ENCODE data around the gene AFP. TPM values are rescaled to one million over a fixed set of nuclear protein-coding genes. Genes with fewer than 3 reads are reported as not detected.

AFP gene
- total RNA-seq, 1 donor from 2014 or later, result not detected

DNA sequence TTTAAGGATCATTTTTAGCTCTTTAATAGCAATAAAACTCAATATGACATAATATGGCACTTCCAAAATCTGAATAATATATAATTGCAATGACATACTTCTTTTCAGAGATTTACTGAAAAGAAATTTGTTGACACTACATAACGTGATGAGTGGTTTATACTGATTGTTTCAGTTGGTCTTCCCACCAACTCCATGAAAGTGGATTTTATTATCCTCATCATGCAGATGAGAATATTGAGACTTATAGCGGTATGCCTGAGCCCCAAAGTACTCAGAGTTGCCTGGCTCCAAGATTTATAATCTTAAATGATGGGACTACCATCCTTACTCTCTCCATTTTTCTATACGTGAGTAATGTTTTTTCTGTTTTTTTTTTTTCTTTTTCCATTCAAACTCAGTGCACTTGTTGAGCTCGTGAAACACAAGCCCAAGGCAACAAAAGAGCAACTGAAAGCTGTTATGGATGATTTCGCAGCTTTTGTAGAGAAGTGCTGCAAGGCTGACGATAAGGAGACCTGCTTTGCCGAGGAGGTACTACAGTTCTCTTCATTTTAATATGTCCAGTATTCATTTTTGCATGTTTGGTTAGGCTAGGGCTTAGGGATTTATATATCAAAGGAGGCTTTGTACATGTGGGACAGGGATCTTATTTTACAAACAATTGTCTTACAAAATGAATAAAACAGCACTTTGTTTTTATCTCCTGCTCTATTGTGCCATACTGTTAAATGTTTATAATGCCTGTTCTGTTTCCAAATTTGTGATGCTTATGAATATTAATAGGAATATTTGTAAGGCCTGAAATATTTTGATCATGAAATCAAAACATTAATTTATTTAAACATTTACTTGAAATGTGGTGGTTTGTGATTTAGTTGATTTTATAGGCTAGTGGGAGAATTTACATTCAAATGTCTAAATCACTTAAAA is 16.6 kb upstream of the AFP start:
- Mint-ChIP-seq H3K27ac (ENCODE audit: unreplicated experiment) (no peak overlapping the region), H3K4me1 (ENCODE audit: unreplicated experiment) (no peaks in the 10 kb centered on the region), H3K36me3 (ENCODE audit: low read depth, unreplicated experiment) (no peaks in the 10 kb centered on the region), H3K4me3 (ENCODE audit: unreplicated experiment) (no peak overlapping the region), H3K27me3 (ENCODE audit: unreplicated experiment) (no peaks in the 10 kb centered on the region), H3K9me3 (ENCODE audit: unreplicated experiment) (no peaks in the 10 kb centered on the region)
- TF ChIP-seq, protein P1, sequence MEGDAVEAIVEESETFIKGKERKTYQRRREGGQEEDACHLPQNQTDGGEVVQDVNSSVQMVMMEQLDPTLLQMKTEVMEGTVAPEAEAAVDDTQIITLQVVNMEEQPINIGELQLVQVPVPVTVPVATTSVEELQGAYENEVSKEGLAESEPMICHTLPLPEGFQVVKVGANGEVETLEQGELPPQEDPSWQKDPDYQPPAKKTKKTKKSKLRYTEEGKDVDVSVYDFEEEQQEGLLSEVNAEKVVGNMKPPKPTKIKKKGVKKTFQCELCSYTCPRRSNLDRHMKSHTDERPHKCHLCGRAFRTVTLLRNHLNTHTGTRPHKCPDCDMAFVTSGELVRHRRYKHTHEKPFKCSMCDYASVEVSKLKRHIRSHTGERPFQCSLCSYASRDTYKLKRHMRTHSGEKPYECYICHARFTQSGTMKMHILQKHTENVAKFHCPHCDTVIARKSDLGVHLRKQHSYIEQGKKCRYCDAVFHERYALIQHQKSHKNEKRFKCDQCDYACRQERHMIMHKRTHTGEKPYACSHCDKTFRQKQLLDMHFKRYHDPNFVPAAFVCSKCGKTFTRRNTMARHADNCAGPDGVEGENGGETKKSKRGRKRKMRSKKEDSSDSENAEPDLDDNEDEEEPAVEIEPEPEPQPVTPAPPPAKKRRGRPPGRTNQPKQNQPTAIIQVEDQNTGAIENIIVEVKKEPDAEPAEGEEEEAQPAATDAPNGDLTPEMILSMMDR (IDR thresholded peaks at IDR 0.05; ENCODE audit: unreplicated experiment), result no peak
- DNase-seq (ENCODE audit: low spot score), result no peak

DNA sequence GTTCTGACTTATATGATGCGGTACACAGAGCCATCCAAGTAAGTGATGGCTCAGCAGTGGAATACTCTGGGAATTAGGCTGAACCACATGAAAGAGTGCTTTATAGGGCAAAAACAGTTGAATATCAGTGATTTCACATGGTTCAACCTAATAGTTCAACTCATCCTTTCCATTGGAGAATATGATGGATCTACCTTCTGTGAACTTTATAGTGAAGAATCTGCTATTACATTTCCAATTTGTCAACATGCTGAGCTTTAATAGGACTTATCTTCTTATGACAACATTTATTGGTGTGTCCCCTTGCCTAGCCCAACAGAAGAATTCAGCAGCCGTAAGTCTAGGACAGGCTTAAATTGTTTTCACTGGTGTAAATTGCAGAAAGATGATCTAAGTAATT is 15.4 kb upstream of the AFP start:
- no peak overlapping the region for H3K4me3 Mint-ChIP-seq (ENCODE audit: unreplicated experiment)
- no peaks in the 10 kb centered on the region for H3K9me3 Mint-ChIP-seq (ENCODE audit: unreplicated experiment)
- no peak overlapping the region for H3K27ac Mint-ChIP-seq (ENCODE audit: unreplicated experiment)
- TF ChIP-seq, protein P1 (IDR thresholded peaks at IDR 0.05; ENCODE audit: unreplicated experiment), result no peak
- no peaks in the 10 kb centered on the region for H3K27me3 Mint-ChIP-seq (ENCODE audit: unreplicated experiment)
- no peak for DNase-seq (ENCODE audit: low spot score)
- H3K36me3 Mint-ChIP-seq (ENCODE audit: low read depth, unreplicated experiment), result no peaks in the 10 kb centered on the region
- no peaks in the 10 kb centered on the region for H3K4me1 Mint-ChIP-seq (ENCODE audit: unreplicated experiment)

DNA sequence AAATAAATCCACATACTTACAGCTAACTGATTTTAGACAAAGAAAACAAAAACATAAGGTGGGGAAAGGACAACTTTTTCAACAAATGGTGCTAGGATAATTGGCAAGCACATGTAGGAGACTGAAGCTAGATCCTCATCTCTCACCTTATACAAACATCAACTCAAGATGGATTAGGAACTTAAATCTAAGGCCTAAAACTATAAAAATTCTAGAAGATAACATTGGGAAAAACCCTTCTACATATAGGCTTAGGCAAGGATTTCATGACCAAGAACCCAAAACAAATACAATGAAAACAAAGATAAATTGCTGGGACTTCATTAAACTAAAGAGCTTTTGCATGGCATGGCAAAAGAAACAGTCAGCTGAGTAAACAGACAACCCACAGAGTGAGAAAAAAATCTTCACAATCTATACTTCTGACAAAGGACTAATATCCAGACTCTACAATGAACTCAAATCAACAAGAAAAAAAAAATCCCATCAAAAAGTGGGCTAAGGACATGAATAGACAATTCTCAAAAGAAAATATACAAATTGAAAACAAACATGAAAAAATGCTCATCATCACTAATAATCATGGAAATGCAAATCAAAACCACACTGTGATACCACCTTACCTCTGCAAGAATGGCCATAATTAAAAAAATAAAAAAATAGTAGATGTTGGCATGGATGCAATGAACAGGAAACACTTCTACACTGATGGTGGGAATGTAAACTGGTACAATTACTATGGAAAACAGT is 14.1 kb upstream of the AFP start:
- H3K4me1 Mint-ChIP-seq (ENCODE audit: unreplicated experiment), result no peaks in the 10 kb centered on the region
- no peaks in the 10 kb centered on the region for H3K36me3 Mint-ChIP-seq (ENCODE audit: low read depth, unreplicated experiment)
- H3K4me3 Mint-ChIP-seq (ENCODE audit: unreplicated experiment), result no peak overlapping the region
- peaks cover 2% of the 10 kb centered on the region for H3K27me3 Mint-ChIP-seq (ENCODE audit: unreplicated experiment)
- no peak overlapping the region for H3K27ac Mint-ChIP-seq (ENCODE audit: unreplicated experiment)
- no peaks in the 10 kb centered on the region for H3K9me3 Mint-ChIP-seq (ENCODE audit: unreplicated experiment)
- TF ChIP-seq, protein P1 (IDR thresholded peaks at IDR 0.05; ENCODE audit: unreplicated experiment), result no peak
- DNase-seq (ENCODE audit: low spot score), result no peak

DNA sequence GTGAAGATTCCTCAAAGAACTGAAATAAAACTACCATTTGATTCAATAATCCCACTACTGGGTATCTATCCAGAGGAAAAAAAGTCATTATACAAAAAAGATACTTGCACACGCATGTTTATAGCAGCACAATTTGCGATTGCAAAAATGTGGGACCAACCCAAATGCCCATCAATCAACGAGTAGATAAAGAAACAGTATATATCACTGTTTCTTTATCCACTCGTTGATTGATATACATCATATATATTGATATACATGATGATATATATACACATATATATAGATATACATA is 13.6 kb upstream of the AFP start:
- H3K4me3 Mint-ChIP-seq (ENCODE audit: unreplicated experiment), result no peak overlapping the region
- H3K27me3 Mint-ChIP-seq (ENCODE audit: unreplicated experiment), result peaks cover 2% of the 10 kb centered on the region
- no peaks in the 10 kb centered on the region for H3K9me3 Mint-ChIP-seq (ENCODE audit: unreplicated experiment)
- H3K4me1 Mint-ChIP-seq (ENCODE audit: unreplicated experiment), result no peaks in the 10 kb centered on the region
- H3K36me3 Mint-ChIP-seq (ENCODE audit: low read depth, unreplicated experiment), result no peaks in the 10 kb centered on the region
- H3K27ac Mint-ChIP-seq (ENCODE audit: unreplicated experiment), result no peak overlapping the region
- no peak for DNase-seq (ENCODE audit: low spot score)
- TF ChIP-seq, protein P1 (IDR thresholded peaks at IDR 0.05; ENCODE audit: unreplicated experiment), result no peak

DNA sequence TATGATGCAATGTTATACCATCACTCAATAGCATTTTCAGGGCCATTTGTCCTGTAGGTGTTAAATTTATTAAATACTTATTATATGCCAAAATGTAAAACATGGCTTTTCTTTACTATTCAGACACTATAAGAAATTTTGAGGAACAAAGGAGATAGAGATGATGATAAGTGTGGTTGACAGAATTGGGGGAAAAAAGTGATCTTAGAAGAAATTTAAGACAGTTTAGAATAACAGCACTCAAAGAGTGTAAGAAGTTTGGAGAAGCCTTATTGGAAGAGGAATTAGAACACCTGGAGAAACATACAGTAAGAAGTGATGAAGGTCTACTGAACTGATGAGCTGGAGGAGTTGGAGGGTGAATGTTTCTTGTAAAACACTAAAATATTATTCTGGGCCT is 12.8 kb upstream of the AFP start:
- H3K4me3 Mint-ChIP-seq (ENCODE audit: unreplicated experiment), result no peak overlapping the region
- H3K4me1 Mint-ChIP-seq (ENCODE audit: unreplicated experiment), result no peaks in the 10 kb centered on the region
- no peaks in the 10 kb centered on the region for H3K9me3 Mint-ChIP-seq (ENCODE audit: unreplicated experiment)
- peaks cover 2% of the 10 kb centered on the region for H3K27me3 Mint-ChIP-seq (ENCODE audit: unreplicated experiment)
- no peak for DNase-seq (ENCODE audit: low spot score)
- H3K27ac Mint-ChIP-seq (ENCODE audit: unreplicated experiment), result no peak overlapping the region
- TF ChIP-seq, protein P1 (IDR thresholded peaks at IDR 0.05; ENCODE audit: unreplicated experiment), result no peak
- H3K36me3 Mint-ChIP-seq (ENCODE audit: low read depth, unreplicated experiment), result no peaks in the 10 kb centered on the region

Data from endothelial cell (in vitro differentiated cells).